Esophagus squamous epithelium (tissue), 5 donors: ENCODE data around the gene SPTLC2. TPM values are rescaled to one million over a fixed set of nuclear protein-coding genes. Genes with fewer than 3 reads are reported as not detected.

Source experiments
- DNase-seq: peaks from one replicate; lab custom pipeline; 2025; lab: John Stamatoyannopoulos, UW
- H3K27ac ChIP-seq, 4 donors: fragments of 200-600 bp; sonication (generic); one replicate each; pipeline ENCODE4 v1.5.1; 2016 to 2019; ENCODE audit warnings: mild to moderate bottlenecking in 1 of 4
- H3K27me3 ChIP-seq, 4 donors: fragments of 200-600 bp; sonication (generic); 1 replicate in 3 of 4; 2 replicates in 1 of 4; pipeline versions ENCODE4 v1.5.1 to v1.6.0; 2017 to 2021; ENCODE audit warnings: antibody characterized with exemption in 1 of 4
- H3K36me3 ChIP-seq, 3 donors: fragments of 200-600 bp; sonication (generic); one replicate each; pipeline ENCODE4 v1.5.1; 2016 to 2019
- H3K4me1 ChIP-seq, 3 donors: fragments of 200-600 bp; sonication (generic); one replicate each; pipeline ENCODE4 v1.5.1; 2017 to 2019
- H3K4me3 ChIP-seq, 4 donors: fragments of 200-600 bp; sonication (generic); 1 replicate in 3 of 4; 2 replicates in 1 of 4; pipeline ENCODE4 v1.5.1; 2016 to 2019; ENCODE audit warnings: mild to moderate bottlenecking in 2 of 4, moderate library complexity in 1 of 4
- H3K9me3 ChIP-seq, 3 donors: fragments of 200-600 bp; sonication (generic); one replicate each; pipeline ENCODE4 v1.5.1; 2016 to 2019
- POLR2A ChIP-seq, 4 donors: fragments of 450-650 bp; IDR thresholded peaks; one replicate each; pipeline ENCODE4 v1.6.1; 2017; ENCODE audit warnings: antibody characterized with exemption in 4 of 4, mild to moderate bottlenecking in 4 of 4, moderate library complexity in 3 of 4
- WGBS, 2 donors: methylation state at CpG; one replicate each; pipeline ENCODE4 v1.1.5; 2018; 5-methylcytosine and 5-hydroxymethylcytosine counted together
- intact Hi-C: fragments of 100-400 bp; cut with DNase I; formaldehyde crosslinking; loops from one replicate; pipeline ENCODE4 v1.15.0; 2022
- total RNA-seq, 4 donors: library from RNA; depleted of rRNA; stranded (reverse); fragments of >200 nt; gene quantifications; one replicate each; pipeline ENCODE4 v1.1.0, GENCODE V29; 2016
- TF ChIP-seq, protein P1 (sequence below), 6 experiments: fragments of 450-650 bp in 4 of 6; fragments of 200-600 bp in 2 of 6; sonication (generic) in 2 of 6; IDR thresholded peaks; one replicate each; pipeline ENCODE4 v1.5.1; 2016 to 2019; ENCODE audit warnings: antibody characterized with exemption in 6 of 6, mild to moderate bottlenecking in 4 of 6, moderate library complexity in 4 of 6
- donor health status: DM: yes; HTN: yes; CAD: no.

SPTLC2 gene
- total RNA-seq, 4 donors from 2014 or later: 35.1 to 50.5 (median 39.9) TPM

DNA sequence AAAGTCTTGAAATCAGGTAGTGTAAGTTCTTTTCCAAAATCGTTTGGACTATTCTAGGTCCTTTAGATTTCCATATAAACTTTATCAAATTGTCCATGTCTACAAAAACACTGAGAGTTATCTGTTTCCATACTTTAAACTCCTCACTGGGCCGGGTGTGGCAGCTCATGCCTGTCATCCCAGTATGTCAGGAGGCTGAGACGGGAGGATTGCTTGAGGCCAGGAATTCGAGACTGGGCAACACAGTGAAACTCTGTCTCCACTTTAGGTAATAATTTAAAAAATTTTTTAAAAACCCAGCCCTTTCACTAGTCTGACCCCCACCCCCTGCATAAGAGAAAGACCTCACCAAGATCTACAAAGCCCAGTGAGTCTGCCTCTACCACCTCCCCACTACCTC, 111.4 kb downstream of the SPTLC2 start:
- no peak for DNase-seq
- Histone ChIP-seq H3K9me3 (no peaks in the 10 kb centered on the region), H3K4me1 (no peaks in the 10 kb centered on the region), H3K27me3 (peaks cover 0 to 9% (median 0%) of the 10 kb centered on the region in 4 donors), H3K36me3 (peaks cover 0 to 36% (median 0%) of the 10 kb centered on the region in 3 donors), H3K27ac (no peak overlapping the region), H3K4me3 (no peak overlapping the region)
- intact Hi-C loops: no loop called here
- TF ChIP-seq, protein P1, sequence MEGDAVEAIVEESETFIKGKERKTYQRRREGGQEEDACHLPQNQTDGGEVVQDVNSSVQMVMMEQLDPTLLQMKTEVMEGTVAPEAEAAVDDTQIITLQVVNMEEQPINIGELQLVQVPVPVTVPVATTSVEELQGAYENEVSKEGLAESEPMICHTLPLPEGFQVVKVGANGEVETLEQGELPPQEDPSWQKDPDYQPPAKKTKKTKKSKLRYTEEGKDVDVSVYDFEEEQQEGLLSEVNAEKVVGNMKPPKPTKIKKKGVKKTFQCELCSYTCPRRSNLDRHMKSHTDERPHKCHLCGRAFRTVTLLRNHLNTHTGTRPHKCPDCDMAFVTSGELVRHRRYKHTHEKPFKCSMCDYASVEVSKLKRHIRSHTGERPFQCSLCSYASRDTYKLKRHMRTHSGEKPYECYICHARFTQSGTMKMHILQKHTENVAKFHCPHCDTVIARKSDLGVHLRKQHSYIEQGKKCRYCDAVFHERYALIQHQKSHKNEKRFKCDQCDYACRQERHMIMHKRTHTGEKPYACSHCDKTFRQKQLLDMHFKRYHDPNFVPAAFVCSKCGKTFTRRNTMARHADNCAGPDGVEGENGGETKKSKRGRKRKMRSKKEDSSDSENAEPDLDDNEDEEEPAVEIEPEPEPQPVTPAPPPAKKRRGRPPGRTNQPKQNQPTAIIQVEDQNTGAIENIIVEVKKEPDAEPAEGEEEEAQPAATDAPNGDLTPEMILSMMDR (IDR thresholded peaks at IDR 0.05): no peak
- TF ChIP-seq POLR2A (IDR thresholded peaks at IDR 0.05): no peak
- WGBS, 2 donors: 66 to 76% methylated on average over 4 of the region's 4 CpGs

DNA sequence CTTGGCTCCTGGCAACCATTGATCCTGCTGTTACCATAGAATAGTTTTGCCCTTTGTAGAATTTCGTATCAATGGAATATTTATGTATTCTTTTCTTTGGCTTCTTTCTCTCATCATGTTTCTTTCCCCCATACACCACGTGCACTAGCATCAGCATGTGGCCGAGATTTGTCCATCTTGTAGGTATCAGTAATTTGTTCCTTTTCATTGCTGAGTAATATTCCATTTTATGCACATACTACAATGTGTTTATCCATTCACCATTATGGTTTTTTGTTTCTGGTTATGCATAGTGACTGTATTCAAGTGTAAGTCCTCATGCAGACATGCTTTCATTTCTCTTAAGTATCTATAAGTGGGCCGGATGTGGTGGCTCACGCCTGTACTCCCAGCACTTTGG, 113.3 kb downstream of the SPTLC2 start:
- H3K27me3 ChIP-seq: peaks cover 0 to 28% (median 3%) of the 10 kb centered on the region in 4 donors
- H3K36me3 ChIP-seq: peaks cover 0 to 17% (median 0%) of the 10 kb centered on the region in 3 donors
- 89 to 97% methylated on average over 5 of the region's 5 CpGs for WGBS, 2 donors
- H3K9me3 ChIP-seq: no peaks in the 10 kb centered on the region
- H3K4me1 ChIP-seq: peaks cover 4 to 16% (median 8%) of the 10 kb centered on the region in 3 donors
- no peak for TF ChIP-seq POLR2A (IDR thresholded peaks at IDR 0.05)
- TF ChIP-seq, protein P1 (IDR thresholded peaks at IDR 0.05): no peak
- no peak for DNase-seq
- intact Hi-C loops: no loop called here
- no peak overlapping the region for H3K4me3 ChIP-seq
- no peak overlapping the region for H3K27ac ChIP-seq

DNA sequence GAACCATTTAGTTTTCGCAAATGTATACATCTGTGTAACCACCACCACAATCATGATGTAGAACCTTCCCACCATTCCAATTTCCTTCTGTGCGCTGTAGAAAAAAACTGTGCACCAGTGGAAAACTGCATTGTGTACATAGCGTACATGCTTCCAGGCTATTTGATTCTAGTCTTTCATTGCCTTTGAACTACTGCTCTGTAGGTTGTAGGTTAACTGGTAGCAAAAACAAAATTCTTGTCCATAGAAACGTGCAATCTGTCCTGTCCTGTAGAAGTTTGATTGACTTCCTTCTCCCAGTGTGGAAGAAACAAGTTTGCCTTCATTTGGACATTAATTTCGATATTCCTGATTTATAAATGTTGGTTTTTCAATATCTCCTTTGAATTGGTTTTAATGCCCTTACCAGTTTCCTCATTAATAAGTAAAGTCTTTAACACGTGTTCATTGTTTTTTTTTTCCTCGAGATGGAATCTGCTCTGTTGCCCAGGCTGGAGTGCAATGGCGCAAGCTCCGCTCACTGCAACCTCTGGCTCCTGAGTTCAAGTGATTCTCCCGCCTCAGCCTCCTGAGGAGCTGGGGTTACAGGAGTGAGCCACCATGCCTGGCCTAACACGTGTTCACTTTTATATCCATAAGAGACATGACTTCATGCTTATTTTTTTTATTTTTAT, 114.2 kb downstream of the SPTLC2 start:
- H3K4me3 ChIP-seq: no peak overlapping the region
- DNase-seq: no peak
- peaks cover 6 to 21% (median 12%) of the 10 kb centered on the region in 3 donors for H3K4me1 ChIP-seq
- TF ChIP-seq, protein P1 (IDR thresholded peaks at IDR 0.05): no peak
- TF ChIP-seq POLR2A (IDR thresholded peaks at IDR 0.05): no peak
- peaks cover 0 to 8% (median 0%) of the 10 kb centered on the region in 3 donors for H3K36me3 ChIP-seq
- H3K27me3 ChIP-seq: peaks cover 0 to 37% (median 5%) of the 10 kb centered on the region in 4 donors
- H3K27ac ChIP-seq: no peak overlapping the region
- WGBS, 2 donors: 80 to 81% methylated on average over 11 of the region's 11 CpGs
- H3K9me3 ChIP-seq: no peaks in the 10 kb centered on the region
- intact Hi-C loops: no loop called here

DNA sequence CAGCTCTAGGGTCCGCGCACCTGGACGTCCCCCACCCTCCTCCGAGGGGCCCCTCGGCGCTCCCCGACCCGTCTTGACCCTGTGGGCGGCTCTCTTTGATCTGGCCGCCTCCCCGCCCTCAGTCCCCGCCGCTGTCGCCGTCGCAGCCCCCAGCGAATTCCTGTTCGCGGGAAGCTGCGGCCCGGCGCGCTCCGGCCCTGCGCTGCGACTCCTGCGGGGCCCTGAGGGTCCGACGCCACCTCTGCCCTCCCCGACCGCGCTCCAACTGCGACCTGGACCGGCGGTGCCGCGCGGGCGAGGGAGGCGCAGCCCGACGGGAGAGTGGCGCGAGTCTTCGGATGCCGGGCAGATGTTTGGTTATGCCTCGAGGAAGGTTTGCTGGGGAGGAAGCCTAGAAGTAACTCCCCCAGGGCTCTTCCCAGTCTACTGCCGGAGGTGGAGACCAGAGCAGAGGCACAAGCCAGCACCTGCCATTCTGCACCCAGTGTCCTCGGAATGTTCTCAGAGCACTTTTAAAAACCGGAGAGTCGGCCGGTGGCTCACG, 117.4 kb downstream of the SPTLC2 start:
- intact Hi-C loops: no loop called here
- Histone ChIP-seq H3K36me3 (no peaks in the 10 kb centered on the region), H3K27me3 (peaks cover 0 to 42% (median 5%) of the 10 kb centered on the region in 4 donors), H3K9me3 (no peaks in the 10 kb centered on the region), H3K4me3 (peak overlapping the region; percentile 43 to 75 (median 55)), H3K27ac (no peak overlapping the region), H3K4me1 (peaks cover 6 to 21% (median 12%) of the 10 kb centered on the region in 3 donors)
- no peak for TF ChIP-seq POLR2A (IDR thresholded peaks at IDR 0.05)
- TF ChIP-seq, protein P1 (IDR thresholded peaks at IDR 0.05): no peak
- no CpG with 5 or more reads among the region's 53 CpGs for WGBS, 2 donors
- no peak for DNase-seq
